Sigmoid colon (tissue), 3 donors: ENCODE data around the gene ETS1.

Experiments
- POLR2A ChIP-seq, 2 donors: fragments of 450-650 bp; IDR thresholded peaks; one replicate each; pipeline ENCODE4 v1.6.1; 2016; ENCODE audit warnings: antibody characterized with exemption in 2 of 2, mild to moderate bottlenecking in 2 of 2, moderate library complexity in 2 of 2
- TF ChIP-seq, protein P1 (sequence below), 4 experiments: fragments of 450-650 bp in 3 of 4; fragments of 200-600 bp in 1 of 4; IDR thresholded peaks; one replicate each; pipeline ENCODE4 v1.5.1; 2016 to 2019; ENCODE audit warnings: antibody characterized with exemption in 4 of 4, mild to moderate bottlenecking in 3 of 4, moderate library complexity in 2 of 4

DNA sequence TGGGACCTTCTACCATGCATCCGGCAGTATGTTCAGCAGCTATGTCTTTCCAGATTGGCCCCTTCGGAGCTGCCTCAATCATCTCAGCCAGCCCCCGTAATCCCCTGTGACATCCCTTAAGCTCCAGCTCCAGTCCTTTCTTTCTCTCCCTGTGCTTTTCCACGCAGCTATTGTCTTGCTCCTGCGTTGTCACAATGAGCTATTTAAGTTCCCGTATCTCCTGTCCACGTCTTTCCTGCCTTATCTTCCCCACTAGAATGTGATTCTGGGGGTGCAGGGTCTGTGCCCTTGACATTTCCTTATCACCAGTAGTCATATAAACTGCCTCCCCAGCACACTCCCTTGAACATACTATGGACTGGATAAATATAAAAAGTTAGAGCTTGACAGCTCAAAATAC, 5.1 kb upstream of the ETS1 start:
- TF ChIP-seq, protein P1, sequence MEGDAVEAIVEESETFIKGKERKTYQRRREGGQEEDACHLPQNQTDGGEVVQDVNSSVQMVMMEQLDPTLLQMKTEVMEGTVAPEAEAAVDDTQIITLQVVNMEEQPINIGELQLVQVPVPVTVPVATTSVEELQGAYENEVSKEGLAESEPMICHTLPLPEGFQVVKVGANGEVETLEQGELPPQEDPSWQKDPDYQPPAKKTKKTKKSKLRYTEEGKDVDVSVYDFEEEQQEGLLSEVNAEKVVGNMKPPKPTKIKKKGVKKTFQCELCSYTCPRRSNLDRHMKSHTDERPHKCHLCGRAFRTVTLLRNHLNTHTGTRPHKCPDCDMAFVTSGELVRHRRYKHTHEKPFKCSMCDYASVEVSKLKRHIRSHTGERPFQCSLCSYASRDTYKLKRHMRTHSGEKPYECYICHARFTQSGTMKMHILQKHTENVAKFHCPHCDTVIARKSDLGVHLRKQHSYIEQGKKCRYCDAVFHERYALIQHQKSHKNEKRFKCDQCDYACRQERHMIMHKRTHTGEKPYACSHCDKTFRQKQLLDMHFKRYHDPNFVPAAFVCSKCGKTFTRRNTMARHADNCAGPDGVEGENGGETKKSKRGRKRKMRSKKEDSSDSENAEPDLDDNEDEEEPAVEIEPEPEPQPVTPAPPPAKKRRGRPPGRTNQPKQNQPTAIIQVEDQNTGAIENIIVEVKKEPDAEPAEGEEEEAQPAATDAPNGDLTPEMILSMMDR (IDR thresholded peaks at IDR 0.05), result no peak
- no peak for TF ChIP-seq POLR2A (IDR thresholded peaks at IDR 0.05)
